GM18951 (cell line): Measurements from ENCODE around the gene EPN2.
"Not testable (repeated sequence)": the region's sequence is repeated elsewhere in the genome, so short reads cannot be mapped to it uniquely, and the experiment has no call there.

Experiments used
- POLR2A ChIP-seq: IDR thresholded peaks from 4 replicates; pipeline ENCODE4 v1.6.1; 2011; ENCODE audit warnings: mild to moderate bottlenecking; ENCODE audit not compliant: insufficient read length, insufficient read depth; ENCODE audit errors: extremely low read depth
- in situ Hi-C: fragments of 300-500 bp; cut with MboI; formaldehyde crosslinking; loops from one replicate; pipeline ENCODE4 v1.12.0; 2022; ENCODE audit warnings: low sequenced_read_pairs, mixed read lengths, inconsistent platforms; ENCODE audit not compliant: unreplicated experiment

Gene EPN2

GRCh38 chr17:19270704-19271611 lies 33.8 kb downstream of the EPN2 start:
- in situ Hi-C loops = no loop called here
- no peak for TF ChIP-seq POLR2A

- in situ Hi-C loops = no loop called here
- TF ChIP-seq POLR2A = no peak
Observed at GRCh38 chr17:19271780-19272357, 34.7 kb downstream of the EPN2 start.

GRCh38 chr17:19273731-19274130 lies 36.6 kb downstream of the EPN2 start:
- in situ Hi-C loops = no loop called here
- TF ChIP-seq POLR2A = no peak

- in situ Hi-C loops = no loop called here
- TF ChIP-seq POLR2A = no peak
Observed at GRCh38 chr17:19274893-19275292, 37.7 kb downstream of the EPN2 start.

- TF ChIP-seq POLR2A = no peak
- in situ Hi-C loops = no loop called here
Observed at GRCh38 chr17:19275457-19276127, 38.4 kb downstream of the EPN2 start.

GRCh38 chr17:19278284-19278683 lies 41.1 kb downstream of the EPN2 start:
- in situ Hi-C loops = not testable (repeated sequence)

GRCh38 chr17:19278729-19279128 lies 41.6 kb downstream of the EPN2 start:
- in situ Hi-C loops = no loop called here
- TF ChIP-seq POLR2A = no peak

- TF ChIP-seq POLR2A = no peak
- in situ Hi-C loops = no loop called here
Observed at GRCh38 chr17:19281161-19281560, 44.0 kb downstream of the EPN2 start.

GRCh38 chr17:19284005-19284959 lies 47.1 kb downstream of the EPN2 start:
- TF ChIP-seq POLR2A = no peak
- in situ Hi-C loops = no loop called here

GRCh38 chr17:19285213-19285900 lies 48.2 kb downstream of the EPN2 start:
- in situ Hi-C loops = no loop called here
- TF ChIP-seq POLR2A = no peak

- TF ChIP-seq POLR2A = no peak
- in situ Hi-C loops = no loop called here
Observed at GRCh38 chr17:19286751-19287341, 49.7 kb downstream of the EPN2 start.

- no peak for TF ChIP-seq POLR2A
- in situ Hi-C loops = no loop called here
Observed at GRCh38 chr17:19287651-19288050, 50.5 kb downstream of the EPN2 start.
